Keratinocyte (primary cell): ENCODE results near the gene JOSD1.

Experiments used
- EZH2 ChIP-seq: IDR thresholded peaks from one replicate; pipeline ENCODE4 v1.6.1; 2012; ENCODE audit warnings: inconsistent platforms, mild to moderate bottlenecking, low read length, moderate library complexity
- TF ChIP-seq, protein P1 (sequence below), 3 experiments: IDR thresholded peaks in 1 of 3; conservative IDR thresholded peaks in 1 of 3; optimal IDR thresholded peaks in 1 of 3; 2 replicates in 2 of 3; 3 replicates in 1 of 3; pipeline versions ENCODE3 to v1.5.1; 2011; ENCODE audit warnings: low read length in 3 of 3, mild to moderate bottlenecking in 3 of 3, moderate library complexity in 2 of 3, control low read depth in 1 of 3, inconsistent platforms in 1 of 3; ENCODE audit not compliant: insufficient read depth in 2 of 3; ENCODE audit errors: extremely low read depth in 1 of 3

GRCh38 chr22:38735465-38736256 is 34.9 kb upstream of the JOSD1 start:
- TF ChIP-seq, protein P1, sequence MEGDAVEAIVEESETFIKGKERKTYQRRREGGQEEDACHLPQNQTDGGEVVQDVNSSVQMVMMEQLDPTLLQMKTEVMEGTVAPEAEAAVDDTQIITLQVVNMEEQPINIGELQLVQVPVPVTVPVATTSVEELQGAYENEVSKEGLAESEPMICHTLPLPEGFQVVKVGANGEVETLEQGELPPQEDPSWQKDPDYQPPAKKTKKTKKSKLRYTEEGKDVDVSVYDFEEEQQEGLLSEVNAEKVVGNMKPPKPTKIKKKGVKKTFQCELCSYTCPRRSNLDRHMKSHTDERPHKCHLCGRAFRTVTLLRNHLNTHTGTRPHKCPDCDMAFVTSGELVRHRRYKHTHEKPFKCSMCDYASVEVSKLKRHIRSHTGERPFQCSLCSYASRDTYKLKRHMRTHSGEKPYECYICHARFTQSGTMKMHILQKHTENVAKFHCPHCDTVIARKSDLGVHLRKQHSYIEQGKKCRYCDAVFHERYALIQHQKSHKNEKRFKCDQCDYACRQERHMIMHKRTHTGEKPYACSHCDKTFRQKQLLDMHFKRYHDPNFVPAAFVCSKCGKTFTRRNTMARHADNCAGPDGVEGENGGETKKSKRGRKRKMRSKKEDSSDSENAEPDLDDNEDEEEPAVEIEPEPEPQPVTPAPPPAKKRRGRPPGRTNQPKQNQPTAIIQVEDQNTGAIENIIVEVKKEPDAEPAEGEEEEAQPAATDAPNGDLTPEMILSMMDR (optimal IDR thresholded peaks at IDR 0.05 in 1 of 3, IDR thresholded peaks at IDR 0.05 in 1 of 3, conservative IDR thresholded peaks at IDR 0.05 in 1 of 3; ENCODE audit: extremely low read depth in 1 of 3, insufficient read depth in 2 of 3, low read length in 3 of 3) = no peak
- no peak for TF ChIP-seq EZH2
